ENCODE measurements around the gene CAB39L. TPM values are rescaled to one million over a fixed set of nuclear protein-coding genes. Genes with fewer than 3 reads are reported as not detected.

CAB39L gene
- total and polyA plus RNA-seq, 2 of the 13 experiments (the other 11 are each of a cell fraction or from before 2014, with no cell fraction given) = 3.1 to 6.1 TPM

DNA sequence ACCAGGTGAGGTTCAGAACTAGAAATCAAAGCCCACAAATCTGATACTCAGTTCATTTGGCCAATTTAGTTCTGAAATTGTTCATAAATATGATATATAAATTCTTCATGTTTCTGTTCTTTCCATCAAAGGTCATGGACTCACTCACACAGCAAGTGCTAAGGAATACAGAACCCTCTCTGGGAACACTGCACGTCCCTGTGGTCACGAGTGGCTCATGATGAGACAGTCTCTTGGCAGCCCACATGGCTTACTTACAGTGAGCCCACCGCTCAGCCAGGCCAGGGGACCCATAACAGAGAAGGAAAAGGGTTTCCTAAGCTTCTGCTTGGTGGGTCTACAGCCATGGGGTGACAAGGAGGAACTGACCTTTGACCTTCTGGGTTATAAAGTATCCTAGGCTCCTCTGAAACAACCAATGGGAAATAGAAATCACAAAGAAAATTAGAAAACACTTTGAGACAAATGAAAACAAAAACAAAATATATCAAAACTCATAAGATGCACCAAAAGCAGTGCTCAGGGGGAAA is 128.8 kb downstream of the CAB39L start:
- no peaks in the 10 kb centered on the region for H3K36me3 ChIP-seq (replicated peaks in 1 of 2; ENCODE audit: control insufficient read depth in 1 of 2, insufficient read depth in 2 of 2, low read length in 2 of 2)
- no peaks in the 10 kb centered on the region for H3K9me3 ChIP-seq (ENCODE audit: low read length)
- in situ Hi-C loops (cut with HindIII; ENCODE audit: extremely low pct_ligation_motif_present, low pct_unique_long_range_greater_than_20kb) = no loop called here
- no peak overlapping the region for H3K9ac ChIP-seq (ENCODE audit: insufficient read depth, low read depth, low read length)
- no TSS peak for BruUV-seq (replicated peaks)
- DNase-seq (ENCODE audit: low spot score) (no peak), ATAC-seq (no peak), FAIRE-seq (no peak)
- ChIA-PET CTCF (ENCODE audit: low intra/inter-chr PET ratio, low total read pairs) (no interaction called here), POLR2A (interaction anchor here (1.1 kb wide), 1 partner anchor 182 kb away, joined by 4 read pairs; no protein-coding TSS in a partner anchor)
- no peak overlapping the region for H3K27ac ChIP-seq (ENCODE audit: extremely low read length, insufficient read depth, low read length)
- no peak overlapping the region for H3K4me2 ChIP-seq (ENCODE audit: low read depth, low read length)
- intact Hi-C loops (cut with micrococcal nuclease; ENCODE audit: unreplicated experiment) = loop anchor here (2.0 kb wide), 1 partner anchor 14 kb away; no protein-coding TSS in a partner anchor
- H3K27me3 ChIP-seq (ENCODE audit: control insufficient read depth in 1 of 2, insufficient read depth in 2 of 2, low read length in 2 of 2) = no peaks in the 10 kb centered on the region
- peaks cover 18% of the 10 kb centered on the region for H3K4me1 ChIP-seq (ENCODE audit: insufficient read depth, low read length)
- no peak overlapping the region for H3K4me3 ChIP-seq (replicated peaks in 1 of 3; ENCODE audit: insufficient read depth in 1 of 3, low read depth in 2 of 3, low read length in 3 of 3)
- H3K79me2 ChIP-seq (ENCODE audit: insufficient read depth, low read length) = no peaks in the 10 kb centered on the region
- 97% methylated on average over 3 of the region's 3 CpGs for WGBS (ENCODE audit: low lambda C conversion rate)
- no peak overlapping the region for H2AFZ ChIP-seq (ENCODE audit: low read length)
- no peaks in the 10 kb centered on the region for H4K20me1 ChIP-seq (ENCODE audit: insufficient read depth, low read length)
- TF ChIP-seq TOPORS (CRISPR knock-in tag; IDR thresholded peaks at IDR 0.05) = no peak
- no peak for TF ChIP-seq ZFP36L2 (CRISPR knock-in tag; IDR thresholded peaks at IDR 0.05)
- TF ChIP-seq ZSCAN25 (CRISPR knock-in tag; IDR thresholded peaks at IDR 0.05) = no peak
- TF ChIP-seq ADNP (CRISPR knock-in tag; IDR thresholded peaks at IDR 0.05) = no peak
- TF ChIP-seq ZNF687 (CRISPR knock-in tag; IDR thresholded peaks at IDR 0.05) = no peak
- no peak for TF ChIP-seq MEIS2 (CRISPR knock-in tag; IDR thresholded peaks at IDR 0.05)
- TF ChIP-seq, protein P1, sequence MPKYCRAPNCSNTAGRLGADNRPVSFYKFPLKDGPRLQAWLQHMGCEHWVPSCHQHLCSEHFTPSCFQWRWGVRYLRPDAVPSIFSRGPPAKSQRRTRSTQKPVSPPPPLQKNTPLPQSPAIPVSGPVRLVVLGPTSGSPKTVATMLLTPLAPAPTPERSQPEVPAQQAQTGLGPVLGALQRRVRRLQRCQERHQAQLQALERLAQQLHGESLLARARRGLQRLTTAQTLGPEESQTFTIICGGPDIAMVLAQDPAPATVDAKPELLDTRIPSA (CRISPR knock-in tag; IDR thresholded peaks at IDR 0.05; ENCODE audit: borderline replicate concordance) = no peak
- no peak for TF ChIP-seq GZF1 (CRISPR knock-in tag; IDR thresholded peaks at IDR 0.05)
- TF ChIP-seq JDP2 (CRISPR knock-in tag; IDR thresholded peaks at IDR 0.05; ENCODE audit: borderline replicate concordance) = no peak
- TF ChIP-seq GMEB1 (CRISPR knock-in tag; IDR thresholded peaks at IDR 0.05; ENCODE audit: borderline replicate concordance) = no peak
- TF ChIP-seq, protein P2, sequence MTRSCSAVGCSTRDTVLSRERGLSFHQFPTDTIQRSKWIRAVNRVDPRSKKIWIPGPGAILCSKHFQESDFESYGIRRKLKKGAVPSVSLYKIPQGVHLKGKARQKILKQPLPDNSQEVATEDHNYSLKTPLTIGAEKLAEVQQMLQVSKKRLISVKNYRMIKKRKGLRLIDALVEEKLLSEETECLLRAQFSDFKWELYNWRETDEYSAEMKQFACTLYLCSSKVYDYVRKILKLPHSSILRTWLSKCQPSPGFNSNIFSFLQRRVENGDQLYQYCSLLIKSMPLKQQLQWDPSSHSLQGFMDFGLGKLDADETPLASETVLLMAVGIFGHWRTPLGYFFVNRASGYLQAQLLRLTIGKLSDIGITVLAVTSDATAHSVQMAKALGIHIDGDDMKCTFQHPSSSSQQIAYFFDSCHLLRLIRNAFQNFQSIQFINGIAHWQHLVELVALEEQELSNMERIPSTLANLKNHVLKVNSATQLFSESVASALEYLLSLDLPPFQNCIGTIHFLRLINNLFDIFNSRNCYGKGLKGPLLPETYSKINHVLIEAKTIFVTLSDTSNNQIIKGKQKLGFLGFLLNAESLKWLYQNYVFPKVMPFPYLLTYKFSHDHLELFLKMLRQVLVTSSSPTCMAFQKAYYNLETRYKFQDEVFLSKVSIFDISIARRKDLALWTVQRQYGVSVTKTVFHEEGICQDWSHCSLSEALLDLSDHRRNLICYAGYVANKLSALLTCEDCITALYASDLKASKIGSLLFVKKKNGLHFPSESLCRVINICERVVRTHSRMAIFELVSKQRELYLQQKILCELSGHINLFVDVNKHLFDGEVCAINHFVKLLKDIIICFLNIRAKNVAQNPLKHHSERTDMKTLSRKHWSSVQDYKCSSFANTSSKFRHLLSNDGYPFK (CRISPR knock-in tag; IDR thresholded peaks at IDR 0.05; ENCODE audit: borderline replicate concordance) = no peak

Data from HepG2 (cell line).